GM21786 (cell line): Measurements from ENCODE around the gene INPP4B.

Source experiments
- ATAC-seq: cut with Tn5 transposase; IDR thresholded peaks from one replicate; pipeline ENCODE4 v1.9.1; 2021; ENCODE audit not compliant: unreplicated experiment

The INPP4B gene

DNA sequence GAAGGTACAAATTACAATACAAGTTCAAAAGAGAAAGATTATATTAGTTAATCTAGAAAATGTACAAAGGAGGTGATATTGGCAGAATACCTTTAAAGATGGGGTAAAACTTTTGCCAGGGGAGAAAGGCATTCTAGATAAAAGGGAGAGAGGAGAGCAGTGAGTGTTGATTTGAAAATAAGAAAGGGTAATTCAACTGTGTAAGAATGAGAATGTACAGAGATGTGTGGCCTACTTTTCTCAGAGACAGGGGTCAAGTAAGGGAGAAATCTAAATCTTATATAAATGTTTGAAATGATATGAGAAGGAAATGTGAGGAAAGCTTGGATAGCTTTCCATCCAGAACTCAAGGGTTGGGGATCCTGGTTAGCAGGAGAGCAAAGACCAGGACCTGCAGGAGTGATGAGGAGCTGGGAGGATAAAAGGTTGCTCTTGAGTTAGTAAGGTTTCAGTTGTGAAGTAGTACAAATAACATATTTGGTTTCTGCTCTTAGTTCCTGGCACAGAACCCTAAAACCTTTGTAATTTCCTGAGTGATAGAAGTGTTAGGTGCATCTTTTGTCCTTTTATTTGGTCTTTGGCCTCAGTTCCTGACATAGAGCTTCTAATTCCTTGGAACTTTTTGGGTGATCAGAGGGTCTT, 489.9 kb downstream of the INPP4B start:
- ATAC-seq: no peak

DNA sequence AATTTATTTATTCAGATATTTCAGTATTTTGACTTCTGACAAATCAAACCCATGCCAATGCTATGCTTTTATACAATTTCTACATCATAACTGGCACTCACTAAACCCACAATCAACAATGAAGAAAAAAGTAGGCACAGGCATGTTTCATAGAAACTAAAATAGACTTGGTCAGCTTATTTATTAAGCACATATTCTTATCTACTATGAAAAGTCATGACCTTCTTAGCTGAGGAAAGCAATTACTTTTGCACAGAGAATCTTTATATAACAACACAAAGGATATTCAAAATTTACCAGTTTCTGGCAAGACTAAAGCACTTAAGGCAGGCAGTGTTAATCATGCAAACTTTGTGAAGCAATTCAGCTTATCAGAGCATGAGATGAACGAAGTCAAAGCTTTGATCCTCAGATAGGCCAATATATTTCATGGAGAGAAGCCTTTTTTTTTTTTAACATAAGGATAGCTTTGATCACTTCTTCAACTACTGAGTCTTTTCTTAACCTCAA, 490.6 kb downstream of the INPP4B start:
- ATAC-seq: no peak

DNA sequence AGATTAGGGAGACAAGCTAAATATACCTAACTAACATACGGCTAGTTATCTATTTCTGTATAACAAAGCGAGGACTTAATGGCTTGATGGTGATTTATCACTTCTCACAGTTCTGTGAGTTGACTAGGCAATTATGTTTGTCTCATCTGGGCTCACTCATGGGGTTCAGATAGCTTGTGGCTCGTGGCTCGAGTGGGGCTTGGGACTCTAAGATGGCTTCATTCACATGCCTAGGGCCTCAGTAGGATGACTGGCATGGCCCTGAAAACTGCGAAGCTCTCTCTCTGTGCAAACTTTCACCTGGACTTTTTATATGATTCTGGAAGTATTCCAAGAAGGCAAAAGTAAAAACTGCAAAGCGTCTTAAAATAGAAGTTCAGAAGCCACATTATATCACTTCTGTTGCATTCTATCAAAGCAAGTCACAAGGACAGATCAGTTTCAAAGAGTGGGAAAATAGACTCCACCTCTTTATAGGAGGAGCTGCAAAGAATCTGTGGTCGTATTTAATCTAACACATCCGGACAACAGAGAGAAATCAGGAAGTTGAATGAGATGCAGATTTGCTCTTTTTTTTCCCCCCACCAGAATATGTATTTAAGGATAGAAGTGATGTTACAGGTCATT, 491.2 kb downstream of the INPP4B start:
- ATAC-seq: no peak

DNA sequence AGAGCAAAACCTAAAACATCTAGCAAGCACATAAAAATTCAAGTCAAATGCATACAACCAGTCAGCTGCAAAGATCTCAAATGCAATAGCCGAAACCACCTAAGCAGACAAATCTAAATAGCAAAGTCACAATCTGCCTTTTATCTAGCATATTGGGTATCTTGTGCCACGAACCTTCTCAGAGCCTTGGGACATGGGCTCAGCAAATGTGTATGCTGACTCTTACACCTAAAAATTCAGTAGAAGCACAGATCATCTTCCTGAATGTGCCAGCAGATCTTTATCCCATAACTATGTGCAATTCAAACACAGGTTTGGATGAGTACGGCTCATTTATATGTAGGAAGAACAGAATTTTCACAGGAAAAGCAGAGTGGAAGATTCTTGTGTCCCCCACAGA, 492.1 kb downstream of the INPP4B start:
- no peak for ATAC-seq

DNA sequence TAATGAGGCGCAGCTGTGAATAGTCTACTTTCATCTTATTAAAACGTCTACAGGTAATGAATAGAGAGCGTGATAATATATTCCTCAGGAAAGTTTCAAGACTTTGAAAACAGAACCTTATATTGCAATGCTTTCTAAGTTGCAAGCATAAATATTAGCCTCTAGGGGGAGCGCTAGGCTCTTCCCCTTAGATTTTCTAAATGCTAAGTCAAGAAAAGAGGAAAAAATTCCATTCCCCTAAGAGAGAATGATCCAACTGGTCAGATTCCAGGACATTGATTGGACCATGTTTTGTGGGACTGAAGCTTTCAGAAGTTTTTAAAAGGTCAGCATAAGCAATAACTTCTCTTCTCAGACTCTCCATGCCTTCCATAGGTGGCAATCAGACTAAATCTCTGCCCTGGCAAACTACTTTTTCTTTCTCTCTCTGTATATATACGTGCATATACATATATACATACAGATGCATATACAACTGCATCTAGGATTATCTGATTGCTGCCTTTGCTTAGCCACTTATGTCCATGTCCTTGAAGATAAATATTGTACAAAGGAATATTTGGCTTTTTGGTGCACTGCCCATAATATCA, 492.9 kb downstream of the INPP4B start:
- no peak for ATAC-seq

DNA sequence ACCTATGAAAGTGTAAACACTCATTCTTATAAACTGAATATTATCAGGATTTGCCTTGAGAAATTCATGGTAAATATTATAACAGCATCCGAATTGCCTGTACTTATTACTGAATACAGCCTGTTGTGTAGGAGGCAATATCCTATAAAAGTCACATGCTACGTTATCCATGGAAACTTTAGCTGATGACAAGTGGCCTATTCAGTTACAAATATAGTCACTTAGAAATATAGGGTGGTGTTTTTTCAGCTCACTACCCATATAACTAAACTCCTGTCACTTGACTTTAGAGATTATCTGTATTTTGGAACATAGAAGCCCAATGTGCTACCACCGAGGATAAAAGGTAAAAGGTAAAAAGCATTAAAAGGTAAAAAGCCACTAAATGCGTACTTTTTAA, 493.4 kb downstream of the INPP4B start:
- no peak for ATAC-seq

DNA sequence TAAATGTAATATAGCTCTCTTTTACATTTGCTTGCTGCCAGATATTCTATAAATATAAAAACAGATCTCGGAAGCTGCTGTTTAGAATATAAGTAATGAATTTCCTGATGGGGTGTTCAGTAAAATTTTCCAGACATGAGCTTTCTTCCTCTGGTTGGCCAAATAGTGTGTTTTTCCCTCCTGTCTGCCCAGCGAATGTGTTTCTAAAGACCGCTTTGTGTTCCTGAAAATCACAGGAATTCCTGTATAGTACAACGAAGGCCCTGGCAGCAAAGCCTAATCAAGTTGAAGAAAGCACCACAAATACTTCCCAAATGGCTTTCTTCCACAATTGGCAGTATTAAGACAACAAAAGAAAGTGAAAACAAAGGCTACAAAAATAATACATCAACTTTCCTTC, 494.1 kb downstream of the INPP4B start:
- ATAC-seq: no peak

DNA sequence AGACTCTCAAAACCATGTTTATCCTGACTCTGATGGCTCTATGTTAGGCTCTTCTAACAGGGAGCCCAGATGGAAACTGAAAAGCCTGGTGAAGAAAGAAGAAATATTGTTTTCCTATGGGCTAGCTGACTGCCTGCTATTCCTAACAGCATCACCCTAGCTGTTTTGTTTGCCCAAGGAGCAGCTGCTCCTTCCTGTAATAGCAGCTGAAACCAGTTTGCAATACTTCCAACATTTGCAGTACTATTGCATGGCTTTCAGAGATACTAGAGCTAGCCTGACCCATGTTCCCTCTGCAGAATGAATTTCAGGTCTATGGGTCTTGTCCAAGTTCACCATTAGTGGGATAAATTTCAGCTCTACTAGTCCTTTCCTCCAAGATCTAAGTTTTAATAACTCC, 495.2 kb downstream of the INPP4B start:
- no peak for ATAC-seq

DNA sequence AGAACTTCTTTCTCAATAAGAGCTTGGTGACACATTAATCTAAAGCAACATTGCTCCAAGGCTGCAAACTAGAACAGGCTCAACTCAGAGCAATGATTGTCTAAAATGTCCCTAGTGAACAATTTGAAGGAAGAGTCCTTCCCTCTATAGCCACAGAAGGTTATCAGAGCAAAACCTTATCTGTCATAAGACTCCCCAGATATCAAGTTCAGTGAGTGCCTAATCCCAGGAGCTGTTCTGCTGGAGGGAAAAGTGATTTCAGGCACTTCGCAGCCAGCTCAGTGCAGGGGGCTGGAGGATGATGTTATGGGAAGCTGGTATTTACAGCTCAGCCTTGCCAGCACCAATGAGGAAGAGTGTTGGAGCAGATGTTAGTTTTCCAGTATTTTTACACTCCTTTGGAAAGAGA, 497.5 kb downstream of the INPP4B start:
- ATAC-seq: no peak

DNA sequence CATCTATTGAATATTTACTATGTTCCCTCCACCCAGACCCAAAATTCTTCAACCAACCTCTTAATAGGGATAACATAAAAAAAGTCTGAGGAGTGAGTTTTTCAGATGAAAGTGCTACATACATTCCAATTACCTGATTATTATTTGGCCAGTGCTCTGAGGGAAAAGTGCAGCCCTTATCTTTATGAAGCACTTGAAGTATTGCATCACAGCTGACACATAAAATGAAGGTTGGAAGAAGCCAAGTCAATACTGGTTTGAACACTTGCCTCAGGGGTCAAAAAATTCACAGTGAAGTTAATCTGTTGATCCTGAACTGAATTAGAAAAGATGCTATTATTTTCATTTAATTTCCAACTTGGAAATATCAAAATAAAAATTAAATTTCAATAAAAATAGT, 498.9 kb downstream of the INPP4B start:
- ATAC-seq: no peak

DNA sequence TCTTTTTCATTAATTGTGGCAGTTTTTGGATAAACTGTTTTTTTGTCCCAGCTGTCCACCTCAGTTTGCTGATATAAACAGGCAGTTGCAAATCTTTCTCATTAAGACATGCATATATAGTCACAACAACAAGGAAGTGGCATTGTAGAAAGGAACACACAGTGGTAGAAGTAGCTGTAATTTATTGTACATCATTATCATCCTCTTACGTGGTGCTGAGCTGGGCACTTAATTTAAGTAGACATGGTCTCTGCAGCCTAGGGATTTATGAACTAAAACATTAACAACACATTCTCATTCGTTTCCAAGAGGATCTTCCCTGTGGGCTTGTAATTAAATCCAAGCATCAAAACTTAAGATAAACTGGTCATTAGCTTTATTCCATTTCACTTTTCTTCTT, 500.2 kb downstream of the INPP4B start:
- no peak for ATAC-seq

DNA sequence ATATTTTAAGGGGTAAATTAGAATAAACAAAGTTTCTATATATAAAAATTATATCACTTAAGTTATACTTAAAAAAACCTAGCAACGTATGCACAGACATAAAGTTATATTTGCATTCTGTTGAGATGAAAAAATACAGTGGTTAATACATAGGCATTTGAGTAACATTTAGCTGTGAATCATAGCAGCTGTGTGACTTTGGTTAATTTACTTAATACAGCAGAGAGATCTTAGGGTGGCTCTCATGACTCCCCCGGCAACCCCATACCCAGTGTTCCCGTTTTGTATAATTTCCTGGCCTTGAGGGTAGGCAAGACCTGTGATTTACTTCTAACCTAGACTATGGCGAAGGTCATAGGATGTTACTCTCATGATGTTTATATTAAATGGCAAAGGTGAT, 504.8 kb downstream of the INPP4B start:
- no peak for ATAC-seq

DNA sequence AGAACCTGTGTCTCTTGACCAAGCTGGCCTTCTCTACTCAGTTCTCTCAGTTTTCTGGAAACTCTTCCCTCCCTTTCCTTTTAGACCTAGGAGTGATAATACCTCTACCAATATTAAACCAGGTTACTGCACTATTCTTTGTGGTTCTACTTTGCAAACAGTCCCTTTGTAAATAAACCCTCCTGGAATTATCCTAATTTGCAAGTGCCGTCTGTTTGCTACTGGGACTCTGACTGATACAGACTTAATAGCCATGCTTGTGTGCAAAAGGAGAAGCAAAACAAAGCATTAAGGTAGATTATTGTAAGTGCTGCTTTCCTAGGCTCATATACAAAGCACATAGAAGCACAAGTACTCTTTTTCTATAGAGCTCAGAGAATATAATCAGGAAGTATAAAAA, 507.0 kb downstream of the INPP4B start:
- no peak for ATAC-seq

DNA sequence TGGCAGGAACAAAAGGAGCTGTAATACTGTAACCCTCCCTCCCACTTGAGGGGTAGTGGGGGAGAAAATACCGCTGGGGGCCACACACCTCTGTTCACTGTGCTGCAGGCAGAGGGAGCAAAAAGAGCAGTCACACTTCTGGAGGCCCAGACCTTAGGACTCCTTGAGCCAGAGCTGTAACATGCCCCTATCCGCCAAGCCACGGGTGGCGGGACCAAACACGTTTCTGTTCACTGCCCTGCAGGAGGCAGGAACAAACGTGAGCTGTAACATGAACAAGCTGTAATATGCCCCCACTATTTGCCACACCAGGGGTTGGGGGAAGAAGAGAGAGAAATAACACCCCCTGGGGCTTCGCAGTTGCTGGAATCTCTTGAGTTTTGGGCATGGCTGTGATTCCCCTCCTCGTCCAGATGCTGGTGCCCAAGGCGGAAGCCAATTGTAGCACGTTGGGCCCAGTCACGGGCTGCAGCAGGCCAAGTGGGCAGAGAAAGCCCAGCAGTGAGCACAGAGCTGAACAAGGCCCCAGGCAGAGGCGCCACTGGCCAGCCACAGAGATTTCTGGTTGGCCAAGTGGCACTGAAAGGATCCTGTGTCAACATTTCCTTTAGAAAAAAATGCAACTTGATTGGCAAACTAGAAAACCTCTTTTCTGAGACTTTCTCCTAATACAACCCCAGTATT, 509.7 kb downstream of the INPP4B start:
- ATAC-seq: no peak

DNA sequence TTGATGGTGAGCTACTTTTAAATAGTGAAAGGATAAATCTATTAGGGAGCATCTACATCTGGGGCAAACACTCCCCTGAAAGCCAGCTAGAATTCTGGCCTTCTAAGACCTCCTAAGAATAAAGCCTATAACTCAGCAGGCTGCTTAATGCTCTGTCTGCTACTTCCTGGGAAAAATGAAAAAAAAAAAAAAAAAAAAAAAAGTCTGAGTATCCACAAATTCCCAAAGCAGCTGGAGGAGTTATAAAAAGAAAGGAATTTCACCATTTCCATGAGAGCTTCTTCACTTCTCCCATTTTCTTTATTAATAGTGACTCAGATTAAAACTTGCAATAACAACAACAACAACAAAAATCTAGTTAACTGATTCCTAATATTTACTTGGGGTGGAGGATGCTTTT, 511.2 kb downstream of the INPP4B start:
- no peak for ATAC-seq

DNA sequence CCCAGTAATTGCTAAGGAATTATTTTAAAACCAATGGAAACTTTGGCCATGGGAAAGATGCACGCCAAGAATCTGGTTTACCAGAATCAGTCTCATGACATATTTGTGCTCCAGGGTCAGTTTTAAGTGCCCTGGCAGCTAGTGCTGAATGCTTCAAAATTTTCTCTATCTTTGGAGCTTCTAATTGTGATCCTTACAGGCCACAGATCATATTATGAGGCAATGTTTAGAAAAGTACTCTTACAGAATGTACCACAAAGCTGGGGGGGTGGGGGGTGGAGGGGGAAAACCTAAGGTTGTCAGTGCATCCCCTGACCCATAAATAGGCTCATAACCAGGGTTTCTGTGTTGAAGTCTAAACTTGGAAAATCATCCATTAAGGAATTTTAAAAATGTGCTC, 514.5 kb downstream of the INPP4B start:
- no peak for ATAC-seq

DNA sequence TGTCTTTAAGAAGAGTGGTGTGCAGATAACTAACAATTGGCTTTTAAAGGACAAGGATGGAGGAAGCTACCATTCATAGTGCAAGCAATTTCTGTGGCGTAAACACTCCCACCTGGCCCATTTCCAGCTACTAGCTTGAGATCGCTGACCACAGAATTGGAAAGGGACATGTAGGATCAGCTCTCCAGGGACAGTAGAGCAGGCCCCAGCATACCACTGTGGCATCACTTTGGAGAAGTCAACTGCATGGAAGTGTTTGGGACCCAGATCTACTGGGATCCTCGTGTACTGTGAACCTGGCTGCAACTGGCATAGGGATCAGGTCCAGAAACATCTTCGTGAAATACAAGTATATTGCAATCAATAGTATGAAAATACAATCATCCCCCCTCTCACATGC, 515.0 kb downstream of the INPP4B start:
- no peak for ATAC-seq

DNA sequence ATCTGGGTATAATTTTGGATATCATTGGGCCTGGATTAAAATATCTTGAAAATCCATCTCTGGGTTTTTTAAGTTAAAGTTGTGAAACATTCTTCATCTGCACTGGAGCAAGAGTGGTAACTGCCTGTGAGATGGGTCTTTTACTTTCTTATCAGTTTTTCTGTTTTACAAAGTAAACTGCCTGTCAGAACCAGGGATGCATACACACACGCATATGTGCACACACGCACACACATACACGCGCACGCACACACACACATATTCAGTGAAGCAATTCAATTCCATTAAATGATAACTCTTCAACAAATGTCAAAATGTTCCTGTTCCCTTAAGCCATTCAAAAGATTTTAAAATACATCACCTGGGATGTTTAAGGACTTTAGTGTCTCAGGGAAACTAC, 515.8 kb downstream of the INPP4B start:
- ATAC-seq: no peak

DNA sequence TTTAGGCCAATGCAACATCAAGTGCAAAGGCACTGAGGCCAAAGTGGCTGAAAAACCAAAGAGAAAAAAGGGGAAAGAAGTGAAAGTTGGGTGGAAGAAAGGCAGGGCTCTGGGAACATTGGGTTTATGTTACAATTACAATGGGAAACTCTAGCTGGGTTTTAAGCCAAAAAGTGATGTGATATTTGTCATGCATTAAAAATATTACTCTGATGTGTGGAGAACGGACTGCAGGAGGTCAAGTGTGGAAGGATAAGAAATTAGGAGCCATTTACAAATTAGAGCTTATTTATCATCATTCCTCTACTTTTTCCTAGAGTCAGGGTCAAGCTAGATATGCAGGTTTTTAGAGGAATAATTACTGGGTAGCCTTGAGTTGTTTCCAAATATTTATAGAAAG, 516.8 kb downstream of the INPP4B start:
- ATAC-seq: no peak

DNA sequence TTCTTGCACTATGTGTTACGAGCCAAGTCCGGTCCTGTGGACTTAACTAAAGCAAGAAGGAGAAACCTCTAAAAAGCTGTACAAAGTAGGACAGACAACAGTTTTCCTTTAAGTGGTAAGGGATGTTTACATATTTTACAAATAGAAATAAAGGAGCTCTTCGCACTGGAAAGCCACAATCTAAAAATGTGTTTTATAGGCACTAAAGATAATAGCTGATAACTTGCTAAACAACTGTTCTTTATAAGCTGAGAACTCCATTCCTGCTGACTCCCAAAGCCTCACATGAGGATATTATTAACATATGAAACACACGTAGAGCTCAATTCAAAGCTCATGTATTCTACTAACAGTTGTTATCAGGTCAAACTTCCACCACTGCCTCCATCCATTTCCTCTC, 519.9 kb downstream of the INPP4B start:
- no peak for ATAC-seq

DNA sequence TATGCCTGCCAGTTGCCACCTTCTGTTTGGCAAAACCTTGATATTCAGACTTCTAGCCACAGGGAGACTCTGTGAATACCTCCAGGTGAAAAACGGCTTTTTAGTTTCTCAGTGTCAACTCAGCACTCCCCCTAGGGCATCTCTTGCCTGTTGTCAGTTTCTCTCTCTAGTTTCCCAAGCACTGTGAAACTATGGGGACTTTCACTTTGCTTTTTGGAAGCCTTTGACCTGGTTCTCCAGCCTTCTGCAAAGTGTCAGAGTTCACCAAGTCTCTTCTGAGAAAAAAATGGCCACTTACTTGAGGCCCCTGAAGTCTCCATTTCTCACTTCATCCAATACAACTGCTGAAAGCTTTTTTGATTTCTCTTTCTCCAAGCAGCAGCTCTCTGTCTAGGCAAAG, 521.5 kb downstream of the INPP4B start:
- peak; percentile 80 for ATAC-seq

DNA sequence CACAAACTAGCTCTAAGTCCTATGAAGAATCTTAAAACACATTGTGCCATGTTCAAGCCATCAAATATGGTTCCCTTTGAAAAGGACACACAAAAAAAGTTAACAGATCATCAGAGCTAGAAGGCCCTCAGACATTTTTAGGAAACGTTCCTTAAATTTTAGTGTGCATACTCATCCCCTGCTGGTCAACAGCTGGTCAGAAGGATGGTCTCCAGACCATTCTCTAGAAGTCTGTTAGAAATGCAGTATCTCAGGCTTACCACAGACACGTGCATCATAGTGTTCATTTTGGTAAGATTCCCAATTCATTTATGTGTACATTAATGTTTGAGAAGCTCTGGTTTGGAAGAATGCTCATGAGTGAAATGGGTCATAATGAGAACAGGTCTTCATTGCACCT, 523.1 kb downstream of the INPP4B start:
- no peak for ATAC-seq
